GM12873 (cell line): ENCODE measurements around the gene SMOC2.

Source experiments
- CTCF ChIP-seq: IDR thresholded peaks from 2 replicates; pipeline ENCODE4 v1.5.1; 2012; ENCODE audit warnings: low read depth, mild to moderate bottlenecking, moderate library complexity, low read length, control low read depth; ENCODE audit not compliant: insufficient read depth; ENCODE audit errors: missing control alignments

The SMOC2 gene

GRCh38 chr6:168650671-168651111, 209.7 kb downstream of the SMOC2 start:
- no peak for TF ChIP-seq CTCF

GRCh38 chr6:168655462-168656152, 214.6 kb downstream of the SMOC2 start:
- TF ChIP-seq CTCF, result no peak

GRCh38 chr6:168658059-168658458, 217.1 kb downstream of the SMOC2 start:
- no peak for TF ChIP-seq CTCF

DNA sequence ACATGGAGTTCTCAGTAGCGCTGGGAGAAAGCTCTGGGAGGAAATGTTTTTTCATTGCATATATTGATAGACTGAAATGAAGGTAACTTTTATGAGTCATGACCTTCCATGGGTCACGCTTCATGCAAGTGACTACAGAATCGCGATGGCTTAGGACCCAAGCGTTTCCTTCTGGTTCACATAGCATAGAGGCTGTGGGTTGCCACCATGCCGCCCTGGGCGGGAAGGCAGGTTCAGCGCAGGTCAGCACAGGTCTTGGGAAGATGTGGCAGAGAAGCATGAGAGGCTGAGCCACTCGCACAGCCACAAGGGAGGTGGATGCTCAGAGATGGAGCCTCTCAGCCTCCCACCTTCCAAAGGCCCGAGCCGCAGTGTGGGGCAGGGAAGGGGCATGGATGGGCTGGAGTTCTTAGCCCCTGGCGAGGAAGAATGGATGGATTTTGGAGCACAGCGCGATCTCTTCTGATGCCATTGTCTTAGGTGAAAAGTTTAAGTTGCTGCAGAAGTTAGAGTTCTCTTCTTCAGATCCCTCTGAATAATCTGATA, 219.5 kb downstream of the SMOC2 start:
- no peak for TF ChIP-seq CTCF

DNA sequence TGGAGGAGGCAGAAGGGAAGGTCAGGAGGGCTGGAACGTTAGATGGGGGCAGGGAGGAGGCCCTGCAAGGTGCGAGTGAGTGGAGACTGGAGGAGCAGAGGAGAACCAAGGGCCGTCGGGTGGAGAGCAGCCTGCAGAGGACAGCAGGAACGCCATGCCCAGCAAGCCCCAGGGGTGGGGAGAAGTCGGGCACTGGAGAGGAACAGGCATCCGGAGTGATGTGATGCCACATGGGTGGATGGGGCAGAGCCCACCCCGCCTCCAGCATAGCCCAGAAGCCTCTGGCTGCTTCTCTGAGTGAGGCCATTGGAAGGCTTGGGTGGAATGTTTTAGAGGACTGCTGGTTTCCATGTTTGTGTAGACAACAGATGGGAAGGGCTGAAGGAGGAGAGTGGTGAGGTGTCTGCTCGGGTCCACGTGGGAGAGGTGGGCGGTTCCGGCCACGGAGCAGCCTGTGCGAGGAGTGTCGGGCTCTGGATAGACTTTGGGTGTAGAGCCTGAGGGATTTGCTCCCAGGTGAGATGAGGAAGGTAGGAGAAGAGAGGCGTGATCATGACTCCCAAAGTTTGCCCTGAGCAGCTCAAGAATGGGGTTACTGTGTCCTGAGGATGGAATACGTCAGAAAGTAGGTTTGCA, 221.4 kb downstream of the SMOC2 start:
- no peak for TF ChIP-seq CTCF

- no peak for TF ChIP-seq CTCF
Observed at GRCh38 chr6:168663041-168663440, 222.1 kb downstream of the SMOC2 start.

- TF ChIP-seq CTCF, result no peak
Observed at GRCh38 chr6:168664956-168665355, 224.0 kb downstream of the SMOC2 start.
